Measurements from ENCODE around the gene NCBP2.
A peak's percentile ranks its signal among the peaks of the same experiment; 100 is the strongest.

The NCBP2 gene

DNA sequence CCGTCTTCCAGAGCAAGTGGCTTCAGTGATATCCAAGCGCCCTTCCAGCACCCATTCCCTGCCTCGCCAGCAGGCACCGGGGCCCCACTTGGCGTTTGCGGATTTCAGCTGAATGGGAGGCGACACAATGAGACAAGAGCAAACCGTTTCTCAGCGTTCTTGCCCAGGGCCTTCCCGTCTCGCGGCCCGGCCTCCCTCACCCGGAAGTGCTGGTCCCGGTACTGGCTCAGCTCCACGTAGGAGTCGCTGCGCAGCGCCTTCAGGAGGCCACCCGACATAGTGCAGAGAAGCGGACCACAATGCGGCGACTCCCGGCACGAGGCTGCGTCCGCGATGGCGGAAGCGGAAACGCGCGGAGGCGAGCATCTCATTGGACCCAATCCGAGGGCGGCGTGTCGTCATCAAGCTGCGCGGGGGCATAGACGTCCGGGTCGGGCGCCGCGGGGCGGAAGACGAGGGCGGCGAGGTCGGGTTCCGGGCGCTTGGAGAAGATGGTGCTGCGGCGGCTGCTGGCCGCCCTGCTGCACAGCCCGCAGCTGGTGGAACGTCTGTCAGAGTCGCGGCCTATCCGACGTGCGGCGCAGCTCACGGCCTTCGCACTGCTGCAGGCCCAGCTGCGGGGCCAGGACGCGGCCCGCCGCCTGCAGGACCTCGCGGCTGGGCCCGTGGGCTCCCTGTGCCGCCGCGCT lies at the start of gene NCBP2:
NCBP2 (minus strand) TSS at position 303 of the 689 bp plus-strand sequence; CDS start at position 278, 25 bp downstream.
- peak; percentile 99 for DNase-seq (ENCODE audit: low spot score)

DNA sequence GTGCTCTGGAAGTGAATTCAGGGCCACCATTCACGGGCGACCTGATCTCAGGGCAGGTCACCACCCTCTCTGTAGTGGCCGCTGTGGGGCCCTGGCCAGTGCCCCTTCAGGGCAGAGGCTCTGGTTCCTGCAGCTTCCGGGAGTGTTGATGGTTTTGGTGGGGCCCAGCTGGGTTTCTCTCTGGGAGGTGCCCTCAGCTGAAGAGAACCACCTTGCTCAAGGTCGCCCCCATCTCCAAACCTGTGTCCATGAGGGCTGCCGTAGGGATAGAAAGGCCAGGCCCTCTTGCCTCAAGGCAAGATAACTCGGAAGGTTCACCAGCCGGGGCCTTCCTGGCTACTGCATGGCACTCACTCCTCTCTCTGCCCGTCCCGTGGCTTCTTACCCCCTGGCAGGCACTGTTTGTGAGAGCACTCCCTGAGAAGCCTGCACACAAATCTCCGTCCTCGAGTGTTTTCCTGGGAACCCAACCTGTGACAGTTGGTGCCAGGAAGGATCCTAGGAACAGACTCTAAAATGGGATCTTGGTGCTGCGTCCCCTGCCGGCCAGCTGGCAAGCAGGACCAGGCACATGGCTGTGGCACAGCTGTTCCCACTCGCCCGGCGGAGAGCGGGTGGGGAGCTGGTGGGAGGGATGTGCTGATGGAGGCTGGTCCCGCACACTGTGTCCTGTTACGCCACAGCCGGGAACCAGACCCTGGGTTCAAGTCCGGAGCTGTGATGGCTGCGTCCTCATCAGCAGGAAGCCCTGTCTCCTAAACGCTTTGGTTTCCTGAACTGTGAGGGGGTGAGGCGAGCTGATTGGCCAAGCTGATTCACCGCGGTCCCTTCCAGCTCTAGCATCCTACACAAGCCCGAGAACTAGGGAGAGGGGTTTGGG lies 49.5 kb upstream of the NCBP2 start:
- no peak for DNase-seq (ENCODE audit: low spot score)

DNA sequence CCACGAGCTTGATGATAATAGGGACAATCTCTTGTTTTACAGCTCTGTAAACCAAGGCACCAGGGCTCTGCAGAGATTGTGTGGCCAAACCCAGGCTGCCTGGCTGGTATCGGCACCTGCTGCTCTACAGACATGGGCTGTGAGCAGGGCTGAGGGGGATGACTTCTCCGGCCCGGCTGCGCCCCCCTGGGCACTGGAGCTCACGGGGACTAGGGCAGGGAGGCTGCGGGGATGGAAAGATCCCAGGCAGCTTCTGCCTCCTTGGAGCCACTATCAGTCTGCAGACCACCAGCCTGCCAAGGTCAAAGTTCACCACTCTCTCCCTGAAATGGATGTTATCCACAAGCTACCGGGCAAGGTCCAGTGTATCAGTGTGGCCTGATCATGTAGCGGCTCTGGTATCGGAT lies 48.3 kb upstream of the NCBP2 start:
- no peak for DNase-seq (ENCODE audit: low spot score)

DNA sequence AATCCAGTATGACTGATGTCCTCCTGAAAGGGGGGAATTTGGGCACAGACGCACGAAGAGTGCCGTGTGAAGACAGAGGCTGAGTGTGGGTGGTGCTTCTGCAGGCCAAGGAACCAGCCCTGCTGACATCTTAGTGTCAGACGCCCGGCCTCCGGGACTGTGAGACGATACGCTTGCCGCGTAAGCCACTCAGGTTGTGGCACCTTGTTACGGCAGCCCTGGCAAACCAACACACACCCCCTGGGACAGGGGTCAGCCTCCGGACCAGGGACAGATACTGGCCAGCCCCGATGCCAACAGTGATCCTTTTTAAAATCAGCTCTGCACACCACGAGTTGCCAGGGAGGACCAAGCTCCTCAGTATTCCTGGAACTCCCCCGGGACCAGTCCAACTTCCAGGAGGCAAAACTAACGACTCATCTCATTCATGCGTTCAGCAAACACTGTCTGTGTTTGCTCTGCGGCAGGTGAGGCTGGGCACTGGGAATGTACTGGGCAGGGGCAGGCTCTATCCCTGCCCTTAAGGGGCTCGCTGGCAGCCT lies 47.5 kb upstream of the NCBP2 start:
- DNase-seq (ENCODE audit: low spot score): no peak

DNA sequence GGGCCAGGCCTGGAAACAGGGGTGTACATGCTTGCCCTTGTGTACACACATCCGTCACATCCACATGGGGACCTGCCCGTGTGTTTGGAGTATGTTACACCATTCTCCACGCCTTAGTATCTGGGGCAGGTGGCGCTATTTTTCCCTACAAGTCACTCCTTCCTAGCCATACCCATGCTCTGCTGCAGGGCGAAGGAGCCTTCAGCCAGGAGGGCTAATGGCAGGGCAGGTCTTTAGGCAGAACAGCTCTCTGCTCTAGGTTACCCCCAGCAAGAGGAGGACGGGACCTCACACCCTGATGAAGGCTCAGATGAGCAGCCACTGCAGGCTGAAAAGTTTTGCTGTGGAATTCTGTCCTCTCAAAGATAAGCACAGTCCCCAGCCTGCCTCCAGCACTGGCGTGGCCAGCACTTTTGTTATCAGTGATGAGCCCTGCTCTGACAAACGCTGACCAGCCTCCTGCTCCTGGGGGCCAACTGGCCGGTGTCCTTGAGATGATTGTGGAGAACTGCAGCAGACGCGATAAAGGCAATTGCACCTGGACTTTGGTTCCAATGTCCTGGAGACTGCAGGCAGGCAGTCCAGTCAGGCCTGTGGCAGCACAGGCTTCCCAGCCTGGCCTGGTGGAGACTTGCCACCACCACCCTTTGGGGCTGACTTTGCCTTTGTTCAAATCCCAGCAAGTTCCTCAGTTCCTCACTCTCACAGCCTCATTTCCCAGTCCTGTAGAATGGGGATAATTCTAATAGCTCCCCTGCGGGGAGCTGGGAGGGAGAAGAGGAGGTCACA lies 46.1 kb upstream of the NCBP2 start:
- DNase-seq (ENCODE audit: low spot score): no peak

DNA sequence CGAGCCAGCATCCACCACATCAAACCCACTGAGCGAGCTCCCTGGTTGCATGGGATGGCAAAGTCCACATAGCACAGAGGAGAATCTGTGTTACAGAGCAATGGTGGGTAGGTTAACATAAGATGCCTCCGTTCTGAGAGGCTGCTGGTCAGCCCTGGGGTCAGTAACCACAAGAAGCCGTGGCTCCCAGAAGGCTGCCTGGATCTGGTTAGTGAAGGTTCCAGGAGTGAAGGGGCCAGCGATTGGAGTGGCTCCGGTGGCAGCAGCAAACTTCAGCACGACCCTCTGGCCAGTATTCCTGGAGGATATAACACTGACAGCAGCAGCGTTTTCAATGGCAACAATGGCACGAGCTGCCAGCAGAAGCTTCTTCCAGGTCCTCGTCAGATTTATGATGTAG lies 44.7 kb upstream of the NCBP2 start:
- DNase-seq (ENCODE audit: low spot score): no peak

DNA sequence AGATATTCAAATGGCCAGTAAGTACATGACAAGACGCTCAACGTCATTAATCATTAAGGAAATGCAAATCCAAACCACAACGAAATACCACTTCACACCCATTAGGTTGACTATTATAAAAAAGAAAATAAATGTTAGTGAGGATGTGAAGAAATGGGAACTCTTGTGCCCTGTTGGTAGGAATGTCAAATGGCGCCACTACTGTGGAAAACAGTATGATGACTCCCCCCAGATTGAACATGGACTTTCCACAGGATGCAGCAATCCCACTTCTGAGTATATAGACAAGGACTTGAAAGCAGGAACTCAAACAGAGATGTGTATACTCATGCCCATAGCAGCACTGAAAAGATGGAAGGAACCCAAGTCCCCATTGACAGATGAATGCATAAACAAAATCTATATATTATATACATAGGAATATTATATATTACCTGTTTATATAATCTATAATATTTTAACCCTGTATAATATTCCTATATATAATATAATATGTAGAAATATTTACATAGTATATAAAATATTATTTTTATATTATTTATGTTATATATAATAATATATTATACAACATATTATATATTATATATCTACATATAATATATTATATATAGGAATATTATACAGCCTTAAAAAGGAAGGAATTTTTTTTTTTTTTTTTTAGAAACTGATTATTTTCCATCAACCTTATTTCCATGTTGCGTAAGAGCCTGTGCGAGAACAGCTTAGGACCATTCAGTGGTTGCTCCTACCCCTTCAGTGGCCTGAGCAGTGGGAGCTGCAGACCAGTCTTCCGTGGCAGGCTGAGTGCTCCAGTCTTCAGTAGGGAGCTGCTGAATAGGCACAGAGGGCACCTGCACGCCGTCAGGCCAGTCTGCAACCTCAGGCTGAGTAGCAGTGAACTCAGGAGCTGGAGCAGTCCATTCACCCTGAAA lies 43.9 kb upstream of the NCBP2 start:
- DNase-seq (ENCODE audit: low spot score): no peak

DNA sequence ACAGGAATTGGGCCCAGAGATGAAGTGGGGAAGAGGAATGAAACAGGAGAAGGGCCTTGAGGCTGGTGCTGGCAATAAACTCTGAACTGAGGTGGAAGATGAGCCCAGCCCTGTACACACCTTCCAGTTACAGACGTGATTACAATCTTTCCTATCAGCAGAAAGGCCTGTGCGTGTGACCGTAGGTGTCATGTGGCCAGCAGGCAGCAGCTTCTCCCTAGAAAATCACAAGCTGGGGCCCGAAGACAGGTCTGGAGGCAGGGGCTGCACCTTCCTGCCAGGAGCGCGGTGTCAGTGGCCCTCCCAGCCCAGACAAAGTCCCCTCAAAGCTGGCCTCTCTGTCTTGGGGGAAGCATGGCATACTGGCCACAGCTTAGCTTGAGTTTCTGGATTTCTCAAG lies 43.0 kb upstream of the NCBP2 start:
- DNase-seq (ENCODE audit: low spot score): no peak

DNA sequence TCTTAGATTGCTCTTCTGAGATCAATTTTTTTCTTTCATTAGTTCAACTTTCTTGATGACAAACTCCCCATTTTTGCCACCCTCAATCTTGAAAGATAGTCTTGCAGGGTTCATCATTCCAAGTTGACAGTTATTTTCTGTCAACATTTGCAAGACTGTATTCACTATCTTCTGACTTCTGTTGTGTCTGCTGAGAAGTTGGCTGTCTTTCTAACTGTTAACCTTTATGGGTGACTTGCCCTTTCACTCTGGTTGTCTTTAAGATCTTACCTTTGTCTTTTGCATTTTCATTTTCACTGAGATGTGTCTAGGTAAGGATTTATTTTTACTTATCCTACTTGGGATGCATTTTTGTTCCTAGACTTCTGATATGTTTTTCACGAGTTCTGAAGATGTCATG lies 40.9 kb upstream of the NCBP2 start:
- no peak for DNase-seq (ENCODE audit: low spot score)

DNA sequence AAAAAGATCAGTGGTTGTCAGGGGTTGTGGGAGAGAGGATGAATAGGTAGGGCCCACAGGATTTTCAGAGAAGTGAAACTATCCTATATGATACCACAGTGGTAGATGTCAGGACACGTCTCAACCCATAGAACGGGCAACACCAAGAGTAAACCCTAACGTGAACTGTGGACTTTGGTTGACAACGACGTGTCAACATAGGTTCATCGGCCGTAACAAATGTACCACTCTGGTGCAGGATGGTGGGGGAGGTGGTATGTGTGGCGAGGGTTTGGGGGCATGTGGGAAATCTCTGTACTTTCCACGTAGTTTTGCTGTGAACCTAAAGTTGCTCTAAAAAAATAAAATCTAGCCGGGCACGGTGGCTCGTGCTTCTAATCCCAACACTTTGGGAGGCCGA lies 39.3 kb upstream of the NCBP2 start:
- DNase-seq (ENCODE audit: low spot score): no peak

DNA sequence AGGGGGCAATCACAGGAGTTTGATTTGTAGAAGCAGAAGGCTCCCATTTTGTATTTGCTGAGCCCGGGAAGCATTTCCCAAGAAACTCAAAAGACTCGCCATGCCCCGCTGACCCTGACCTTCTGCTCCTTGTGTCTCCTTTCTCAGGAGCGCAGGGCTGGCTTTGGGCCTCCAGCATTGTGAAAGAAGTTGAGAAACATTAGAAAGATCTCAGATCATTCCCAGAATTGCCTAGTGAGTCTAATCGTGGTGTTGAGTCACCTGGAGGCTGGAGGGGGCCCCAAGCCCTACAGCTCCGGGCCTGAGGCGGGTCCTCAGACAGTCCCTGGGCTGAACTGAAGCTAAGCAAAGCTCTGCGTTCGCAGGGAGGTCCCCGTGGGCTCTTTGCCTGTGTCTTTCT lies 37.2 kb upstream of the NCBP2 start:
- DNase-seq (ENCODE audit: low spot score): peak; percentile 43

DNA sequence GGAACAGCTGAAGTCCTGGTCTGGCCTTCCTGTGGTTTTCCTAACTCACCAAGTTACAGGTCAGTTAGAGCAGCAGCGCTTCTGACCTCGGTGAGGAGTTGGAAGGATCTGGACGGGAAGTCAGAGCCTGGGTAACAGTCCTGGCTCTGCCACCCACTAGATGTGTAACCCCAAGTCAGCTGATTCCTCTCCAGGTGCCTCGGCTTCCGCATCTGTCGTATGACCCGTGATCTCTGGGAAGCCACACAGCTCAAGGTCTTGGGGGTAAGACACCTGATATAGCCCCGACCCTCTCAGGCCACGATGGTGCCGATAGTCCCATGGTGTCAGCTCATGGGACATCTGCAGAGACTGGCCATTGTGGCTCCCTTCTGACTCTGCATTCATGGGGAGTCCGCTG lies 34.6 kb upstream of the NCBP2 start:
- no peak for DNase-seq (ENCODE audit: low spot score)

DNA sequence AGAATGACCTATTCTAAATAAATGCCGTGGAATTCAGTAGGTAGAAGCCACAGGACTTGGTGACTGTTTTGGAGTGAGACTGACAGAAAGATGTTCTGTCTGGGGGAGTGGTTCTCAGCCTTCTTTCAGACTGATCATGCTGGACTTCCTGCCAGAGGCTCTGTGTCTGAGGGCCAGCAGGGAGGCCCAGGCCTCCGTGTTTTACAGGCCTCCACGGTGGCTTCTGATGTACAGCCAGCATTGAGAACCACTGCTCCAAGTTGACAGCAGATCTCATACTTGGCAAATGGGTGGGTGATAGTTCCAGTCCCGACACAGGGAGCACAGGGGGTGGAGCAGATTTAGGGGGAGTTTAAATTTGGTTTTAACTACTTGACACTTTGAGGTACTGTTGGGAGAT lies 33.0 kb upstream of the NCBP2 start:
- no peak for DNase-seq (ENCODE audit: low spot score)

DNA sequence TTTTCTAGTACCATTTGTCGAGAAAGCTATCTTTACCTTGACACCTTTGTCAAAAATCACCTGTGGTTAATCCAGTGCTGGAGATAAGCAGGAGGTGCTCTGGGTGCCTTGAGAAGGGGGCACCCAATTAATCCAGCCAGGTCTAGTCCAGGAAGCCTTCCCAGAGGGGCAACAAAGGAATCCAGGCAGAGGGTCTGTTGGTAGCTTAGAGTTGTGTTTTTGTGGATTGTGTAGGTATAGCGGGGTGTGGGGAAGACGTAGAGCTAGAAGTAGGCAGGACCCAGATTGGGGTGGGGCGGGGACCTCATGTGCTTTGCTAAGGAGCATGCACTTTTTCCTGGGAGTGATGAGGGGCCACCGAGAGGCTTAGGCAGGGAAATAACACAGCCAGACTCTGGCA lies 32.3 kb upstream of the NCBP2 start:
- DNase-seq (ENCODE audit: low spot score): no peak

DNA sequence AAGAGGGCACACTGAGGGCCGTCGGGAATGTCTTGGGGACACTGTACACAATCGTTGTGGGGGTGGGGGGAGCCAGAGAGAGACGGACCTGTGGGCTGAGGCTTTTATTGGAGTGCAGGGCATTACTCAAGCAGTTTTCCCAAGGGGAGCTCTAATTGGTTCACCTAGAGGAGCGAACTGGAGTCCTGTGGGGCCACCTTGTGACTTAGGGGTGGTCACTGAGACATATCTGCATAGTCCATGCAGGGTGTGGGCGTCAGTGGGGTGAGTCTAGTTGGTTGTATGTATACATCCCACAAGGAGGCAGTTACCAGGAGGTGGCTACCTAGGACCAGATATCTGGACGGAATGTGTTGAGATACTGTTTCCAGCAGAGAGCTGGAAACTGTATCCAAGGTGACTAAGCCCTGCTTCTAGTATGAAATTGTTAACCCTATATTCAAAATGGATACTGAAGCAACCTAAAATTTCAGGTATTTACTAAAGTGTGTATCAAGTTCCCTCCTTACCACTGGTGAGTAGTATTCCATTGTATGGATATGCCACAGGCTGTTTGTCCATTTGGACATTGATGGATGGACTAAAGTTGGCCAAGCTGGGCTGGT lies 28.9 kb upstream of the NCBP2 start:
- DNase-seq (ENCODE audit: low spot score): no peak

DNA sequence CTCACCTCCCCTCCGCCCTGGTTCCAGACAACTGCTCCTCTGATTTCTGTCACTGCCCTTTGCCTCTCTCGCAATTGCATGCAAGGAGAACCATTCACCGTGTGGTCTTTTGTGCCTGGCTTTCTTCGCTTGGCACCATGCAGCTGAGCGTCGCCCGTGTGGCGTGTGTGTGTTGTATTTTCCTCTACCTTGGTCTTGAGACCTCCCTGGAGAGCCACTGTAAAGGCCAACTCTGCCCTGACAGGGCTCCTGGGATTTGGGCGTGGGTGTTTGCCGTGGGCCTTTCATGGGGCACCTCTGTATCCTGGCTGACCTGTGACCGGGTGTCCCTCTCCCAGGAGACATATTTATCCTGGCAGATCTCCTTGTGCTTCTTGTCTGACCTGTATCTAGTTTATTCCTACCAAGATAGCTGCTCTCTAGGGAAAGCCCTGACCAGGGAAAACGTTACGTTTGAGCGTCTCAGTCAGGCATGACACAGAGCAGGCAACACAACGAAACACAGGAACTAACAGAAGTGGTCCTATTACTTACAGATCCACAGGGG lies 28.3 kb upstream of the NCBP2 start:
- no peak for DNase-seq (ENCODE audit: low spot score)

DNA sequence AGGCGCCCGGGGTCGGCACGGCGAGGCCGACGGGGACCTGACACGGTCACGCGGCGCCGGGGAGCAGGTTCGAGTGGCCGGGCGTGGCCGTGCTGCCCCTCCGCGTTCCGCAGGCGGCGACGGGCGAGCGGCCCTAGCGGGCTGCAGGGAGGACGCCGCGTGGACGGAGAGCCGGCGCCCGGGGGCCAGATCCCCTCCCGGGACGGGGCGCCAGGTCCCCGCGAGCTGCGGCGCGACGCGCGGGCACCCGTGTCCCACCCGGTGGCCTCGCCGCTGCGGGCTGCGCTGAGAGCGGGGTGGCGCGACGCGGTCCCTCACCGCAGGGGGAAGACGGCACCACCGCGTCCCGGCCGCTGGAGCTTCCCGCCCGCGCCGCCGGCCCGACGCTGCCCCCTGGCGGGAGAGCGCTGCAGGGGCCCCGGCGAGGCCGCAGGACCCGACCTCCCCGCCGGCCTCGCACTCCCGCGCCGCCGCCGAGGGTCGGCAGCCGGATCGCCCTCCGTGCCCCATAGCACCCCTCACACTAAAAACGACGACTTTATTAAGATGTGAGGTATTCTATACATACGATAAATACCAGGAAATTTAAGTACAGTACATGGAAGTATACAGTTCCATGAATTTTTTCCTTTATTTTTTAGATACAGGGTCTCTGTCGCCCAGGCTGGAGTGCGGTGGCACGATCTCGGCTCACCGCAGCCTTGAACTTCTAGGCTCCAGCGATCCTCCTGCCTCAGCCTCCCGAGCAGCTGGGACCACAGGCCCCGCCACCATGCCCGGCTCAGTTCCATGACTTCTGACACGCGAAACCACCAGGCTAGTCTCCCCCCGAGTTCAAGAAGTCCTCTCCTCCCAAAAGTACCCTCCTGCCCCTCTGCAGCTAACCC lies 27.6 kb upstream of the NCBP2 start:
- DNase-seq (ENCODE audit: low spot score): peak; percentile 66

DNA sequence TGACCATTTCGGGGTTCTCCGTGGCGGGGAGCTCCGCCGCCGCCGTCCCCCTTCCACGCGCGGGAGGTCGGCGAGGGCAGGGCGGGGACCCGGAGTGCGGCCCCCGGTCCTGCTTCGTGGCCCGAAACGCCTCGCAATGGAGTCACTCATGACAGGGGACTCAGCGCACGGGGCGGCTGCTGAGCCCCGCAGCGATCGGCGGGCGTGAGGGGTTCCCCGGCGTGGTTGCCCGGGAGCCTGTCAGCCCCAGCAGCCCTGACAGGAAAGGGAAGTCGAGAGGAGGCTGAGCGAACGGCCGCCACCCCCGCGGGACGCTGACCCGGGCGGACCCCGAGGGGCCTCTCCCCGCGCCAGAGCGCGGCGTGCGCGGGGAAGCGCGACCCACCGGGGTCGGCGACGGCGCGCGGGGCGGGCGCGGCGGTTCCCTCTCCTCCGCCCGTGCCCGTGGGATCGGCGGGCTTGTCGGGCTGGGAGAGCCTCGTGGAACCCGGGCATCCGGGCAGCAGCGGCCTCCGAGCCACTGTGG lies 26.9 kb upstream of the NCBP2 start:
- peak; percentile 22 for DNase-seq (ENCODE audit: low spot score)

Data from kidney tubule cell (primary cell).